H1 (cell line): Measurements from ENCODE around the gene MEX3C. TPM values are rescaled to one million over a fixed set of nuclear protein-coding genes. Genes with fewer than 3 reads are reported as not detected.

Experiments used
- CTCF ChIA-PET: fragments of 300-600 bp; sonication (Branson Sonifier 250); formaldehyde crosslinking; loops from one replicate; lab custom pipeline; 2021; ENCODE audit not compliant: partially characterized antibody; lab: Charles Lee
- POLR2A ChIA-PET: fragments of 300-600 bp; sonication (Branson Sonifier 250); formaldehyde crosslinking; loops from one replicate; lab custom pipeline; 2021; ENCODE audit warnings: inconsistent platforms; ENCODE audit not compliant: partially characterized antibody; lab: Charles Lee
- DNase-seq, 2 experiments: peaks; one replicate each; pipeline versions ENCODE4 v3.0.0 to v3.0.0-alpha.2; 2010 to 2022; ENCODE audit warnings: low spot score in 2 of 2, low read depth in 1 of 2, mixed read lengths in 1 of 2
- FAIRE-seq: peaks from 2 replicates; lab custom pipeline; 2011; peaks lifted over from hg19 to GRCh38; lab: Jason Lieb, UNC
- H2AFZ ChIP-seq: 2 replicates; pipeline ENCODE4 v1.8.1; 2012; ENCODE audit warnings: low read length, inconsistent platforms
- H2AK5ac ChIP-seq: 2 replicates; pipeline ENCODE4 v1.6.1; 2013; ENCODE audit warnings: low read depth, low read length
- H2BK120ac ChIP-seq: replicated peaks from 2 replicates; pipeline ENCODE3; 2013; ENCODE audit warnings: low read depth, low read length, inconsistent platforms
- H2BK12ac ChIP-seq: 2 replicates; pipeline ENCODE4 v1.6.1; 2013; ENCODE audit warnings: low read depth, low read length
- H2BK15ac ChIP-seq: 2 replicates; pipeline ENCODE4 v1.6.1; 2013; ENCODE audit warnings: low read length
- H2BK20ac ChIP-seq: 2 replicates; pipeline ENCODE4 v1.6.1; 2013; ENCODE audit warnings: low read length
- H2BK5ac ChIP-seq: 2 replicates; pipeline ENCODE4 v1.6.1; 2013; ENCODE audit warnings: low read depth, low read length
- H3K14ac ChIP-seq: 2 replicates; pipeline ENCODE4 v1.6.1; 2013; ENCODE audit warnings: inconsistent platforms; ENCODE audit not compliant: insufficient read length
- H3K18ac ChIP-seq: 2 replicates; pipeline ENCODE4 v1.6.1; 2013; ENCODE audit warnings: low read length; ENCODE audit errors: extremely low read depth
- H3K23ac ChIP-seq: 2 replicates; pipeline ENCODE4 v1.6.1; 2013; ENCODE audit warnings: inconsistent platforms; ENCODE audit not compliant: insufficient read length
- H3K23me2 ChIP-seq: 2 replicates; pipeline ENCODE4 v1.6.1; 2013; ENCODE audit warnings: low read depth, low read length
- H3K27ac ChIP-seq: 2 replicates; pipeline ENCODE4 v1.6.1; 2011; ENCODE audit warnings: low read depth, low read length, inconsistent platforms
- H3K27me3 ChIP-seq, 4 experiments: replicated peaks in 1 of 4; 1 replicate in 1 of 4; 2 replicates in 3 of 4; pipeline versions ENCODE4 v1.6.1 to v1.8.1; 2011 to 2013; ENCODE audit warnings: low read length in 3 of 4, mild to moderate bottlenecking in 3 of 4, inconsistent platforms in 2 of 4, mixed read lengths in 2 of 4, moderate library complexity in 1 of 4; ENCODE audit not compliant: control insufficient read depth in 3 of 4, insufficient read depth in 3 of 4; ENCODE audit errors: extremely low read depth in 1 of 4
- H3K36me3 ChIP-seq, 4 experiments: 2 replicates each; pipeline versions ENCODE4 v1.6.1 to v1.8.1; 2011 to 2013; ENCODE audit warnings: mild to moderate bottlenecking in 4 of 4, low read length in 3 of 4, moderate library complexity in 2 of 4, control low read depth in 1 of 4, inconsistent platforms in 1 of 4; ENCODE audit not compliant: insufficient read depth in 4 of 4, control insufficient read depth in 2 of 4
- H3K4ac ChIP-seq: replicated peaks from 2 replicates; pipeline ENCODE3; 2013; ENCODE audit warnings: low read length, low read depth, mixed read lengths, inconsistent platforms; ENCODE audit not compliant: insufficient read length
- H3K4me1 ChIP-seq, 4 experiments: replicated peaks in 1 of 4; 1 replicate in 1 of 4; 2 replicates in 3 of 4; pipeline versions ENCODE4 v1.6.1 to v1.8.1; 2011 to 2013; ENCODE audit warnings: low read length in 3 of 4, inconsistent platforms in 2 of 4, mixed read lengths in 1 of 4; ENCODE audit not compliant: insufficient read depth in 4 of 4, control insufficient read depth in 3 of 4
- H3K4me2 ChIP-seq, 2 experiments: 2 replicates each; pipeline versions ENCODE4 v1.6.1 to v1.8.1; 2011 to 2013; ENCODE audit warnings: low read depth in 2 of 2, low read length in 2 of 2, control low read depth in 1 of 2, inconsistent platforms in 1 of 2, mild to moderate bottlenecking in 1 of 2; ENCODE audit not compliant: insufficient read depth in 1 of 2
- H3K4me3 ChIP-seq, 4 experiments: fragments of 200-600, 300-600 bp in 1 of 4; sonication (generic), shearing (Covaris generic), sonication (Bioruptor Twin) in 1 of 4; 2 replicates each; pipeline versions ENCODE4 v1.5.1 to v1.8.1; 2011 to 2016; ENCODE audit warnings: low read length in 4 of 4, low read depth in 3 of 4, control low read depth in 2 of 4, inconsistent platforms in 2 of 4, mild to moderate bottlenecking in 2 of 4, mixed read lengths in 1 of 4, moderate library complexity in 1 of 4; ENCODE audit not compliant: insufficient read depth in 2 of 4; ENCODE audit errors: extremely low read depth in 1 of 4
- H3K56ac ChIP-seq: replicated peaks from 2 replicates; pipeline ENCODE3; 2013; ENCODE audit warnings: low read depth, mild to moderate bottlenecking, mixed read lengths, low read length, inconsistent platforms; ENCODE audit not compliant: insufficient read length
- H3K79me1 ChIP-seq: 2 replicates; pipeline ENCODE4 v1.6.1; 2013; ENCODE audit warnings: low read depth, low read length, control low read depth
- H3K79me2 ChIP-seq, 2 experiments: 2 replicates each; pipeline versions ENCODE4 v1.6.1 to v1.8.1; 2012 to 2013; ENCODE audit warnings: low read length in 2 of 2, mild to moderate bottlenecking in 2 of 2, inconsistent platforms in 1 of 2; ENCODE audit not compliant: insufficient read depth in 2 of 2, control insufficient read depth in 1 of 2
- H3K9ac ChIP-seq, 4 experiments: replicated peaks in 1 of 4; 1 replicate in 1 of 4; 2 replicates in 3 of 4; pipeline versions ENCODE4 v1.6.1 to v1.8.1; 2011 to 2013; ENCODE audit warnings: low read depth in 3 of 4, low read length in 3 of 4, control low read depth in 2 of 4, mild to moderate bottlenecking in 2 of 4, moderate library complexity in 2 of 4, inconsistent platforms in 1 of 4; ENCODE audit errors: extremely low read depth in 1 of 4
- H3K9me3 ChIP-seq, 2 experiments: 2 replicates each; pipeline versions ENCODE4 v1.6.1 to v1.8.1; 2012 to 2013; ENCODE audit warnings: mild to moderate bottlenecking in 2 of 2, moderate library complexity in 2 of 2, control low read depth in 1 of 2, inconsistent platforms in 1 of 2, low read depth in 1 of 2, low read length in 1 of 2, mixed read lengths in 1 of 2; ENCODE audit not compliant: insufficient read depth in 2 of 2
- H4K20me1 ChIP-seq, 2 experiments: replicated peaks in 1 of 2; 2 replicates each; pipeline versions ENCODE3 to v1.8.1; 2011 to 2013; ENCODE audit warnings: inconsistent platforms in 2 of 2, low read length in 2 of 2, mild to moderate bottlenecking in 1 of 2; ENCODE audit not compliant: insufficient read depth in 2 of 2, control insufficient read depth in 1 of 2
- H4K5ac ChIP-seq: 2 replicates; pipeline ENCODE4 v1.6.1; 2013; ENCODE audit warnings: low read length, low read depth, mixed read lengths, inconsistent platforms; ENCODE audit not compliant: insufficient read length
- H4K8ac ChIP-seq: 2 replicates; pipeline ENCODE4 v1.8.0; 2013; ENCODE audit warnings: mild to moderate bottlenecking, moderate library complexity, low read length, inconsistent platforms; ENCODE audit not compliant: insufficient read depth; ENCODE audit errors: extremely low read depth
- H4K91ac ChIP-seq: replicated peaks from 2 replicates; pipeline ENCODE3; 2013; ENCODE audit warnings: low read length, mixed read lengths, inconsistent platforms; ENCODE audit not compliant: insufficient read length
- BACH1 ChIP-seq: IDR thresholded peaks from 2 replicates; pipeline ENCODE4 v1.6.1; 2012; ENCODE audit warnings: low read length, improper control_type of control experiment
- CHD2 ChIP-seq: IDR thresholded peaks from 2 replicates; pipeline ENCODE4 v1.6.1; 2012; ENCODE audit warnings: low read length, improper control_type of control experiment
- CTBP2 ChIP-seq: IDR thresholded peaks from 2 replicates; pipeline ENCODE4 v1.7.0; 2011; ENCODE audit warnings: borderline replicate concordance, mild to moderate bottlenecking, moderate library complexity, mixed read lengths, low read length; ENCODE audit not compliant: insufficient read depth, insufficient read length
- EP300 ChIP-seq, 2 experiments: IDR thresholded peaks; 1 replicate in 1 of 2; 2 replicates in 1 of 2; pipeline ENCODE4 v1.6.1; 2011 to 2012; ENCODE audit warnings: low read depth in 2 of 2, low read length in 2 of 2, mild to moderate bottlenecking in 2 of 2, borderline replicate concordance in 1 of 2, inconsistent platforms in 1 of 2, moderate library complexity in 1 of 2
- HDAC6 ChIP-seq: IDR thresholded peaks from one replicate; pipeline ENCODE4 v1.7.1; 2012; ENCODE audit warnings: low read depth, mild to moderate bottlenecking, inconsistent platforms, low read length, moderate library complexity
- KDM1A ChIP-seq: fragments of 200-600, 300-600 bp; sonication (generic); IDR thresholded peaks from 2 replicates; pipeline ENCODE4 v1.7.1; 2016; ENCODE audit warnings: mild to moderate bottlenecking, low read length, borderline replicate concordance
- POLR2A ChIP-seq, 2 experiments: IDR thresholded peaks; 1 replicate in 1 of 2; 2 replicates in 1 of 2; pipeline ENCODE4 v1.6.1; 2011; ENCODE audit warnings: low read depth in 2 of 2, low read length in 2 of 2, mild to moderate bottlenecking in 2 of 2; ENCODE audit errors: control extremely low read depth in 1 of 2
- POLR2AphosphoS5 ChIP-seq: IDR thresholded peaks from 2 replicates; pipeline ENCODE4 v1.6.1; 2011; ENCODE audit warnings: low read depth, low read length
- POU5F1 ChIP-seq: IDR thresholded peaks from 2 replicates; pipeline ENCODE4 v1.6.1; 2011; ENCODE audit warnings: low read depth, mild to moderate bottlenecking, low read length, moderate library complexity
- RBBP5 ChIP-seq: IDR thresholded peaks from 2 replicates; pipeline ENCODE4 v1.7.1; 2012; ENCODE audit warnings: low read depth, mild to moderate bottlenecking, inconsistent platforms, low read length, moderate library complexity, borderline replicate concordance
- SUZ12 ChIP-seq: fragments of 200-600 bp; sonication (generic); IDR thresholded peaks from 2 replicates; pipeline ENCODE4 v1.6.1; 2012; ENCODE audit warnings: mild to moderate bottlenecking, inconsistent platforms, low read length, moderate library complexity, mixed read lengths
- TAF1 ChIP-seq: IDR thresholded peaks from 2 replicates; pipeline ENCODE4 v1.6.1; 2011; ENCODE audit warnings: mild to moderate bottlenecking, low read depth, low read length
- TAF7 ChIP-seq: optimal IDR thresholded peaks from 2 replicates; pipeline ENCODE3; 2011; ENCODE audit warnings: low read depth, mild to moderate bottlenecking, inconsistent platforms, low read length, moderate library complexity, borderline replicate concordance
- TCF12 ChIP-seq: IDR thresholded peaks from 2 replicates; pipeline ENCODE4 v1.6.1; 2011; ENCODE audit warnings: low read depth, mild to moderate bottlenecking, low read length
- WGBS, 2 experiments: shearing (Covaris generic) in 1 of 2; methylation state at CpG; one replicate each; pipeline versions ENCODE4 v1.1.6 to v1.1.7; 2013 to 2015; ENCODE audit warnings: low lambda C conversion rate in 2 of 2, mixed read lengths in 2 of 2, inconsistent platforms in 1 of 2, low coverage in 1 of 2, missing lambda C conversion rate in 1 of 2; ENCODE audit not compliant: insufficient replicate concordance in 2 of 2, insufficient coverage in 1 of 2, insufficient read length in 1 of 2; ENCODE audit errors: extremely low coverage in 1 of 2, missing lambda C conversion rate in 1 of 2; 5-methylcytosine and 5-hydroxymethylcytosine counted together
- polyA plus RNA-seq, 7 experiments: library from polyadenylated mRNA; depleted of rRNA in 3 of 7; stranded (reverse) in 5 of 7; unstranded in 2 of 7; fragments of >200 nt in 5 of 7; fragments of 200-250 nt in 2 of 7; gene quantifications; 1 replicate in 5 of 7; 2 replicates in 1 of 7; 4 replicates in 1 of 7; pipeline versions ENCODE4 v1.2.1 to v1.2.3, GENCODE V29; 2011 to 2013; ENCODE audit warnings: missing spikeins in 2 of 7, mixed read lengths in 2 of 7
- total RNA-seq: library from RNA; stranded (reverse); fragmentation: NEBNext Ultra II Directional; extraction: Animal tissue kit (Norgen Biotek cat#: 25700); gene quantifications from 2 replicates; pipeline ENCODE4 v1.2.1, GENCODE V29; 2021

MEX3C gene
- total and polyA plus RNA-seq, 2 of the 8 experiments (the other 6 are each of a cell fraction or from before 2014, with no cell fraction given): 48.2 to 103 TPM

GRCh38 chr18:51154431-51155063 is 42.9 kb downstream of the MEX3C start:
- Histone ChIP-seq H3K4ac (no peak overlapping the region), H3K9me3 (no peaks in the 10 kb centered on the region), H3K27ac (no peak overlapping the region), H3K4me3 (no peak overlapping the region), H2BK15ac (no peak overlapping the region), H3K56ac (no peak overlapping the region), H3K23me2 (no peaks in the 10 kb centered on the region), H4K91ac (no peak overlapping the region), H3K27me3 (no peaks in the 10 kb centered on the region), H3K23ac (no peak overlapping the region), H3K9ac (no peak overlapping the region), H2BK12ac (no peak overlapping the region), H2AFZ (no peak overlapping the region), H3K79me2 (no peaks in the 10 kb centered on the region), H3K4me2 (no peak overlapping the region), H2BK5ac (no peak overlapping the region), H3K79me1 (no peaks in the 10 kb centered on the region), H2BK120ac (no peak overlapping the region), H2AK5ac (no peak overlapping the region), H2BK20ac (no peak overlapping the region), H3K36me3 (no peaks in the 10 kb centered on the region), H3K14ac (no peak overlapping the region), H4K5ac (no peak overlapping the region), H4K20me1 (no peaks in the 10 kb centered on the region), H3K4me1 (peaks cover 0 to 2% (median 0%) of the 10 kb centered on the region in 4 experiments; a peak in 1 of 7 replicates), H4K8ac (no peak overlapping the region), H3K18ac (no peak overlapping the region)
- FAIRE-seq (no peak), DNase-seq (no peak)
- WGBS, 2 experiments: 87% methylated on average over 8 of the region's 8 CpGs; no CpG with 5 or more reads in 1 of the 2 experiments
- ChIA-PET POLR2A (interaction anchor here (1.4 to 1.9 kb wide), 2 partner anchors 13 to 42 kb away, joined by 3 to 6 read pairs; no protein-coding TSS in a partner anchor), CTCF (interaction anchor here (1.2 to 1.3 kb wide), 2 partner anchors 44 kb away, joined by 3 read pairs; no protein-coding TSS in a partner anchor)
- TF ChIP-seq EP300 (IDR thresholded peaks at IDR 0.05; ENCODE audit: borderline replicate concordance in 1 of 2, low read depth in 2 of 2, low read length in 2 of 2) (no peak), POU5F1 (no peak), TAF7 (no peak), TCF12 (no peak), RBBP5 (no peak), TAF1 (no peak), SUZ12 (no peak), KDM1A (no peak), POLR2A (IDR thresholded peaks at IDR 0.05; ENCODE audit: control extremely low read depth in 1 of 2, low read depth in 2 of 2, low read length in 2 of 2) (no peak), BACH1 (no peak), CTBP2 (no peak), POLR2AphosphoS5 (no peak), CHD2 (no peak), HDAC6 (no peak)
